ENCODE data around the gene OR1B1. TPM values are rescaled to one million over a fixed set of nuclear protein-coding genes. Genes with fewer than 3 reads are reported as not detected.
"Not testable (repeated sequence)": the region's sequence is repeated elsewhere in the genome, so short reads cannot be mapped to it uniquely, and the experiment has no call there.

OR1B1 gene
- total RNA-seq, 2 donors from 2014 or later, result not detected

DNA sequence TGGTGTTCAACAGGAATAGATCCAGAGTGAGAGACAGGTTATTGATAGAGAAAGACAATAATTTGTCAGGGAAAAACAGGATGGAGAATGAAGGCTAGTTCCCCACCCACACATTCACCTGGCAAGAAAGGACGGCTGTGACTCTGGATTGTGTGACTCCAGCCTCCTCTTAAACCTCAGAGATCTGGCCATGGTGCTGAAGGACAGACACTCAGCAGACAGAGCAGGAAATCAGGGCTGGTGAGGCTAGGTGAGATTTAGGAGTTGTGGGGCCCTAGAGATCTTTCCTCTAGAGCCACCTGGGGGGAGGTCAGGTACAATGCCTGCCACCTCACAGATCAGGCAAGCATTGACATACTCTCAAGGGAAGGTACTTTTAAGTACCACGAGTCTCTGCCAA is 15.2 kb downstream of the OR1B1 start:
- TF ChIP-seq, protein P1, sequence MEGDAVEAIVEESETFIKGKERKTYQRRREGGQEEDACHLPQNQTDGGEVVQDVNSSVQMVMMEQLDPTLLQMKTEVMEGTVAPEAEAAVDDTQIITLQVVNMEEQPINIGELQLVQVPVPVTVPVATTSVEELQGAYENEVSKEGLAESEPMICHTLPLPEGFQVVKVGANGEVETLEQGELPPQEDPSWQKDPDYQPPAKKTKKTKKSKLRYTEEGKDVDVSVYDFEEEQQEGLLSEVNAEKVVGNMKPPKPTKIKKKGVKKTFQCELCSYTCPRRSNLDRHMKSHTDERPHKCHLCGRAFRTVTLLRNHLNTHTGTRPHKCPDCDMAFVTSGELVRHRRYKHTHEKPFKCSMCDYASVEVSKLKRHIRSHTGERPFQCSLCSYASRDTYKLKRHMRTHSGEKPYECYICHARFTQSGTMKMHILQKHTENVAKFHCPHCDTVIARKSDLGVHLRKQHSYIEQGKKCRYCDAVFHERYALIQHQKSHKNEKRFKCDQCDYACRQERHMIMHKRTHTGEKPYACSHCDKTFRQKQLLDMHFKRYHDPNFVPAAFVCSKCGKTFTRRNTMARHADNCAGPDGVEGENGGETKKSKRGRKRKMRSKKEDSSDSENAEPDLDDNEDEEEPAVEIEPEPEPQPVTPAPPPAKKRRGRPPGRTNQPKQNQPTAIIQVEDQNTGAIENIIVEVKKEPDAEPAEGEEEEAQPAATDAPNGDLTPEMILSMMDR (IDR thresholded peaks at IDR 0.05), result no peak
- Histone ChIP-seq H3K27me3 (no peaks in the 10 kb centered on the region), H3K27ac (no peak overlapping the region), H3K4me3 (no peak overlapping the region), H3K4me1 (no peaks in the 10 kb centered on the region), H3K36me3 (no peaks in the 10 kb centered on the region), H3K9me3 (peaks cover 0 to 17% of the 10 kb centered on the region in 2 donors)
- no peak for DNase-seq (ENCODE audit: low spot score)

DNA sequence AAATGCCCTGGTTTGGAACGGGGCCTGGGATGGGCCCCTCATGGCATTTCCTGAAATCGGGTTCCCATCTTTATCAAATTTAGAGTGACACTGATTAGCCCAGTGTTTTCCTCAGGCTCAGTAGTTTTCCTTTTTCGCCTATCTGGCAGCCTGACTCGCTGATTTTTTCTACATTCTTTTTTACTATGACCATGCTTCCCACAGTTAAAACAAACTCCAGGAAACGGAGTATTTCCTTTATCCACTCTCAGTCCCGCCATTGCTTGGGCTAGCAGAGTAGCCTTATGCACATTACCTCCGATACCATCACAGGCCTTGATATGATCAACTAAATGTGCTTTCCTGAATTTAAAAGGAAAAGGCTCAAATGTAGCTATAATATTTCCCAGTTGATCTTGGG is 37.4 kb downstream of the OR1B1 start:
- H3K4me3 ChIP-seq, result no peak overlapping the region
- TF ChIP-seq, protein P1 (IDR thresholded peaks at IDR 0.05), result no peak
- H3K27me3 ChIP-seq, result no peaks in the 10 kb centered on the region
- H3K4me1 ChIP-seq, result no peaks in the 10 kb centered on the region
- H3K9me3 ChIP-seq, result no peaks in the 10 kb centered on the region
- H3K27ac ChIP-seq, result no peak overlapping the region
- H3K36me3 ChIP-seq, result no peaks in the 10 kb centered on the region
- DNase-seq (ENCODE audit: low spot score), result no peak

DNA sequence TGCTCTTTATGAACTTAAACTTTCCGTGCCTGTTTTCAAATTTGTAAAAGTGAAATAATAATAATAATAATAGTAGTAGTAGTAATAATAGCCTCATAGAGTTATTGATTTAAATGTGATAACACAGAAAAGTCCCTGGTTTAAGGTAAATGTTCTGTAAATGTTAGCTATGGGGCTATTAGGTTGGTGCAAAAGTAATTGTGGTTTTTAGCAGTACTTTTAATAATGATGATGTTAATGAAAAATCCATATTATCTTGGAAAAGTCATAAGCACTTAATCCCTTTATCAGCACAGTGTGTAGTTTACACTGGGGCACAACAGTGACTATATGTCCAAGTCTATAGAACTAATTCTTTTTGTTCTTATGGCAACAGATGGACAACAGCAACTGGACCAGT is 43.1 kb downstream of the OR1B1 start, which contains the start of gene OR1Q1:
Gene OR1Q1 (plus strand): TSS at position 377 of the 400 bp plus-strand sequence. CDS start 0 bp downstream, at position 377.
- TF ChIP-seq, protein P1 (IDR thresholded peaks at IDR 0.05), result no peak
- Histone ChIP-seq H3K4me1 (no peaks in the 10 kb centered on the region), H3K27me3 (no peaks in the 10 kb centered on the region), H3K36me3 (no peaks in the 10 kb centered on the region), H3K4me3 (no peak within 1 kb of the TSS), H3K27ac (no peak within 1 kb of the TSS), H3K9me3 (no peaks in the 10 kb centered on the region)
- DNase-seq (ENCODE audit: low spot score), result no peak

DNA sequence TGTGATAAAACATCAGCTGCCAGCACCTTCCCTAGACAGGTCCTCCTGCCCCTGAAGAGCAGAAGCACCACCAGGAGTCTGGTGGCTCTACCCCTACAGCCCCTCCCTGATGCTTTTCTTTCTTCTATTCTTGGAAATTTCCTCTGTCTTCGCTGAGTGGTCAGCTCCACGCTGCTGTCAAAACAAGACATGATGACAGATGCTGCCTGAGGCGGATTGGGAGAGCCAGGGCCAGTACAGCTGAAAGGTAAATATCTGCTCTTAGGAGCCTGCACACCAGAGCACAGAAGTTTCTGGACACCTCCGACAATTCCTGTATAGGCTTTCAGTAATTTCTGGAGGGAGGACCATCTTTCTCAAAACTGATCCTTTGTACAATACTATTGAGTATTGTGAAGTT is 47.6 kb downstream of the OR1B1 start:
- no peak overlapping the region for H3K27ac ChIP-seq
- no peak overlapping the region for H3K4me3 ChIP-seq
- TF ChIP-seq, protein P1 (IDR thresholded peaks at IDR 0.05), result no peak
- H3K4me1 ChIP-seq, result no peaks in the 10 kb centered on the region
- no peak for DNase-seq (ENCODE audit: low spot score)
- H3K27me3 ChIP-seq, result no peaks in the 10 kb centered on the region
- no peaks in the 10 kb centered on the region for H3K9me3 ChIP-seq
- H3K36me3 ChIP-seq, result no peaks in the 10 kb centered on the region

DNA sequence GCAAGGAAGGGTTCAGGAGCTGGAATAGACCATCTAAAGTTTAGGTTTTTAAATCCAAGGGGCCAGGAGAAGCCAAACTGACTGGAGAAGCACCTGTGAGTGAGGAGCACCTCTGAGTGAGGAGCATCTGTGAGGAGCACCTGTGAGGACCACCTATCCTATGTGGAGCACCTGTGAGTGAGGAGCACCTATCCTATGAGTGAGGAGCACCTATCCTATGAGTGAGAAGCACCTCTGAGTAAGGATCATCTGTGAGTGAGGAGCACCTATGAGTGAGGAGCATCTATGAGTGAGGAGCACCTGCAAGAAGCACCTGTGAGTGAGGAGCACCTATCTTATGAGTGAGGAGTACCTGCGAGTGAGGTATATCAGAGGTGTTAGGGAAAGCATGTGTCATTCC is 50.8 kb downstream of the OR1B1 start:
- no peaks in the 10 kb centered on the region for H3K36me3 ChIP-seq
- no peak overlapping the region for H3K27ac ChIP-seq
- H3K27me3 ChIP-seq, result no peaks in the 10 kb centered on the region
- H3K9me3 ChIP-seq, result no peaks in the 10 kb centered on the region
- no peak overlapping the region for H3K4me3 ChIP-seq
- DNase-seq (ENCODE audit: low spot score), result no peak
- H3K4me1 ChIP-seq, result no peaks in the 10 kb centered on the region
- TF ChIP-seq, protein P1 (IDR thresholded peaks at IDR 0.05), result no peak

DNA sequence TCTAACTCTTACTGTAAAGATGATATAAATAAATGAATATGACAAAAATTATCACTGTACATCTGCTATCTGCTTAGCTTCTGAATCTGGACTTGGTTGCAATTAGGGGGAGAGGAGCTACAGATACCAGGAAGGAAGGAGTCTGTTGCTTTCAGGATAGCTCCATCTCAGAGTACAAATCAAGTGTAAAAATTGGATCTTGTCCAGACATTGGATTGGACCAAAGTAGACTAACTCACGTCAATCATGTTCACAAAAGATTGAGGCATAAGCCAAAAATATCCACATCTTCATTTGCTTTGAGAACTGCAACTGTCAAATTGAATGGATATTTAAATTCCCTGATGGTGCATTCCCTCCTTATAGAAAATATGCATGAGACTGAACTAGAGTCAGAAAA is 51.7 kb downstream of the OR1B1 start:
- Histone ChIP-seq H3K27me3 (no peaks in the 10 kb centered on the region), H3K9me3 (no peaks in the 10 kb centered on the region), H3K4me3 (no peak overlapping the region), H3K36me3 (no peaks in the 10 kb centered on the region), H3K27ac (no peak overlapping the region), H3K4me1 (no peaks in the 10 kb centered on the region)
- TF ChIP-seq, protein P1 (IDR thresholded peaks at IDR 0.05), result no peak
- no peak for DNase-seq (ENCODE audit: low spot score)

DNA sequence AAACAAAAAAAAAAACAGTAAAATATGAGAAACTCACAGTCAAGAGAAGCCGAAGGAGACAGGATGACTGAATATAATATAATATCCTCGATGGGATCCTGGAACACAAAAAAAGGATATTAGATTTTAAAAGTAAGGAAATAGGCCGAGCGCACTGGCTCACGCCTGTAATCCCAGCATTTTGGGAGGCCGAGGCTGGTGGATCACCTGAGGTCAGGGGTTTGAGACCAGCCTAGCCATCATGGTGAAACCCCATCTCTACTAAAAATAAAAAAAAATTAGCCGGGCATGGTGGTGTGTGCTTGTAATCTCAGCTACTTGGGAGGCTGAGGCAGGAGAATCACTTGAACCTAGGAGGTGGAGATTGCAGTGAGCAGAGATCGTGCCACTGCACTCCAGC is 74.1 kb downstream of the OR1B1 start, which contains the start of gene OR1L8:
Gene OR1L8 (minus strand): TSS at position 101 of the 400 bp plus-strand sequence. CDS start 14,907 bp downstream, outside the sequence.
- not testable (repeated sequence) for H3K4me3 ChIP-seq; DNase-seq (ENCODE audit: low spot score); H3K4me1 ChIP-seq; H3K9me3 ChIP-seq; H3K27me3 ChIP-seq; H3K36me3 ChIP-seq; H3K27ac ChIP-seq
